ENCODE measurements around the gene GAMT.

DNA sequence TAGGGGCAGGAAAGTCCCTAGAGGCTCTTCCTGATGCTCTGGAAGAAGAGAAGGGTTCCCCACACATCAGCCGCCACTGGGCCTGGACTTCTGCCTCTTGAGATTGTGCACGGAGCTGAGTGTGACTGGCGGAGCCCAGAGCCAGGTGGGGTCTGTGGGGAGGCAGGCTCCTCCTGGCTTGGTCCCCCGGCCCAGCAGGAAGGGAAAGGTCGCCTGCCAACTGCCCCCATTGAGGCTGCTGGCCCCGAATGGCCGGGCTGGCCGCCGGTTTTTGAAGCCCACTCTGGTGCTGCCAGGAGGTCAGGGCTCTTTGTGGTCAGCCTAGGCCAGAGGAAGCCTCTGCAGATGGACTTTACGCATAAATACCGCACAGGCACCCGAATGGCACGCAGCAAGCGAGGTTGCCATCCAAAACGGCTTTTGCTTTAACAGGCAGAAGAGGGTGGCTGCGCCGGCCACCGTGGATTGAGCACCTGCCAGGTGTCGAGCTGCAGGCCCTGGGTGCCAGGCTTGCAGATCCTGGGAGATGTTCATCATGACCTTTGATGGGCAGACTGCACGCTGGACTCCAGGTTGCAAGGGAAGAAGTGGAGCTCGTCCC lies 11.1 kb upstream of the GAMT start:
- TF ChIP-seq, protein P1, sequence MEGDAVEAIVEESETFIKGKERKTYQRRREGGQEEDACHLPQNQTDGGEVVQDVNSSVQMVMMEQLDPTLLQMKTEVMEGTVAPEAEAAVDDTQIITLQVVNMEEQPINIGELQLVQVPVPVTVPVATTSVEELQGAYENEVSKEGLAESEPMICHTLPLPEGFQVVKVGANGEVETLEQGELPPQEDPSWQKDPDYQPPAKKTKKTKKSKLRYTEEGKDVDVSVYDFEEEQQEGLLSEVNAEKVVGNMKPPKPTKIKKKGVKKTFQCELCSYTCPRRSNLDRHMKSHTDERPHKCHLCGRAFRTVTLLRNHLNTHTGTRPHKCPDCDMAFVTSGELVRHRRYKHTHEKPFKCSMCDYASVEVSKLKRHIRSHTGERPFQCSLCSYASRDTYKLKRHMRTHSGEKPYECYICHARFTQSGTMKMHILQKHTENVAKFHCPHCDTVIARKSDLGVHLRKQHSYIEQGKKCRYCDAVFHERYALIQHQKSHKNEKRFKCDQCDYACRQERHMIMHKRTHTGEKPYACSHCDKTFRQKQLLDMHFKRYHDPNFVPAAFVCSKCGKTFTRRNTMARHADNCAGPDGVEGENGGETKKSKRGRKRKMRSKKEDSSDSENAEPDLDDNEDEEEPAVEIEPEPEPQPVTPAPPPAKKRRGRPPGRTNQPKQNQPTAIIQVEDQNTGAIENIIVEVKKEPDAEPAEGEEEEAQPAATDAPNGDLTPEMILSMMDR (conservative IDR thresholded peaks at IDR 0.05; ENCODE audit: low read length): no peak
- TF ChIP-seq EZH2phosphoT487 (IDR thresholded peaks at IDR 0.05; ENCODE audit: borderline replicate concordance): no peak
